ENCODE data around the gene NADK. TPM values are rescaled to one million over a fixed set of nuclear protein-coding genes. Genes with fewer than 3 reads are reported as not detected.
A peak's percentile ranks its signal among the peaks of the same experiment; 100 is the strongest.

Gene NADK
- total RNA-seq, 2 experiments from 2014 or later: 156 to 184 TPM

DNA sequence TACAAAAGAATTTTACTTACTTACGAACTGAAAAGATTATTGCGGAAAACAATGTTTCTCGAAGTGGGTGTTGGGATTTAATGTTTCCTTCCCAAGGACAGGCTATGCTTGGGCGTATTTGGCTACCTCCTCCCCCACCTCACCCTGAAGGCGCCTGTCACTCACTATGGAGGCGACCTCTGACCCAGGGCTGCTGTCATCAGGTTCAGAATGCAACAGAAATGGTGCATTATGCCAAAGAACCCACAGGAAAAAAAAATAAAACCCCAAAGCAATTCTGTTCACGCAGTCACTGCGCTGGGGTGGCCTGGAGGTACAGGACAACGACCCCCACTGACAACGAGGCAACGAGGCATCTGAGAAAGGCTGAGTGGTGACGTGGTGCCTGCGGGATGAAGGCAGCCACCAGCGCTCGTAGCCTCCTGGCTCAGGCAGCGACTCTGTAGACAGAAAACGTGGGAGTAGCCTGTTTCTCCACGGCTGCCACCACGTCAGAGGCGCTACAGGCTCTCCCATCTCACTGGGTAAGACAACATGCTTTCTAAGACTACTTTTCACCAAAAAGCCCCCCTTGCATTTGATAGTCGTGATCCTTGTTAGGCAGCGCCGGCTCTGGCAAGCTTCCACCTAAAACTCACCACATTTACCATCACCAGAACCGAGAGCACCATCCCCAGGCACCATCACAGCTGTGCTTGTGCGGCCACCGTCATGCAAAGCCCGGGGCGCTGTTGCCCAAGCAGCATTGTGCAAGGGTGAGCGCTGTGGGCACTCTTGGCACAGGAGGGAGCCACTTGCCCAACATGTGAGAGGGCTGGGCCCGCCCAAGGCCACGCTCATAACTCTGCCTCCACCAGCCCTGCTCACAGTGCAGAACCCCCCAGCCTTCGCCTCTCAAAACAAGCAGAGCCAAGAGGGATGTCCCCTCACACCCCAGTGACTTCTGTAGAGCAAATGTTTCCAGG is 14.3 kb downstream of the NADK start:
- Histone ChIP-seq H2AFZ (ENCODE audit: low read length) (no peak overlapping the region), H3K9me3 (ENCODE audit: low read length) (peaks cover 7% of the 10 kb centered on the region; the same call in 1 of the 2 replicates), H4K20me1 (ENCODE audit: insufficient read depth, low read length) (peaks cover 18% of the 10 kb centered on the region; the same call in 1 of the 2 replicates), H3K27ac (ENCODE audit: low read depth, low read length, poor library complexity, severe bottlenecking) (no peak overlapping the region), H3K4me3 (ENCODE audit: low read depth, low read length, poor library complexity, severe bottlenecking) (no peak overlapping the region), H3K36me3 (ENCODE audit: insufficient read depth, low read length) (peaks cover 95% of the 10 kb centered on the region), H3K4me2 (ENCODE audit: low read length) (no peak overlapping the region), H3K9me2 (ENCODE audit: insufficient read depth, low read length) (no peaks in the 10 kb centered on the region), H3K79me2 (ENCODE audit: insufficient read depth, low read depth, low read length) (peaks cover 79% of the 10 kb centered on the region), H3K4me1 (ENCODE audit: insufficient read depth, low read length, poor library complexity, severe bottlenecking) (peaks cover 22% of the 10 kb centered on the region)
- BruUV-seq (replicated peaks): no TSS peak
- no peak for TF ChIP-seq EZH2phosphoT487 (IDR thresholded peaks at IDR 0.05; ENCODE audit: borderline replicate concordance, low read depth, low read length)
- no peak for TF ChIP-seq CTCF (conservative IDR thresholded peaks at IDR 0.05; ENCODE audit: low read length)
- no peak for DNase-seq (ENCODE audit: low spot score)
- intact Hi-C loops (cut with micrococcal nuclease; ENCODE audit: unreplicated experiment): no loop called here
- ChIA-PET POLR2A (no interaction called here), CTCF (ENCODE audit: unreplicated experiment) (no interaction called here)

DNA sequence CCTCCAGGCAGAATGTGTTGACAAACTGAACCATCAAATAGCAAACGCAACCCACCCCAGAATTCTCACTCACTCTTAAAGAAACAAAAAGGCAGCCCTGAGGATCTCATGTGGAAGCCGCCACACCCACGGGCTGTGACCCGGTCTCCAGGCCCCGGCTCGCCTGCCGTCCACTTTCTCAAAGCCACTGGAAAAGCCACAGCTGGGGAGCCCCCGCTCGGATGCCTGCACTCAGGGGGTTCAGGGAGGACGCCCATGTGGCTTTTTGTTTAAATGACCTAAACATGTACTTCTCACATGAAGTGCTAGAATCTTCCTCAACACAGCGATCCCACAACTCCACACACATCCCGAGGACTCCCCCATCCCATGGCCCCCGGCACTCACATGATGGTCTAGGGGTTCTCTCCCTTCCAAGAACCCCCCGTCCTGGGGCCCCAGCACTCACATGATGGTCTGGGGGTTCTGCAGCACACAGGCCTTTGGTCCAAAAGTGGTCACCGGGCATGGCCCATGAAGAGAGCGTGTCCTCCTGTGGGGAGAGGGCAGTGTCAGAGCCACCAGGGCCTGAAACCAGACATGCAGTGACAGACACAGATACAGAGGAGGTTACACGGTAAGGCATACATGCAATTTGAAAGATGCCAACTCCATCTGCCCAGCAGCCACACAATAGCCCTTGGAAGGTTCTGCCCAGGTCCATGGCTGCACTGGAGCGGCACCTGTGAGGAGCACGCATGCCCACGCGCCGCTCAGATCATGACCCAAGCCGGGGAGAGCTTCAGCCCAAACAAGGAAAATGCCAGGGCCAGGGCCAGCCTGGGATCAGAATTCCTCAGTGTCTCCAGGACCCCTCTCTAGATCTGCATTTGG is 16.5 kb downstream of the NADK start:
- Histone ChIP-seq H3K79me2 (ENCODE audit: insufficient read depth, low read depth, low read length) (peaks cover 65% of the 10 kb centered on the region), H2AFZ (ENCODE audit: low read length) (no peak overlapping the region), H3K4me2 (ENCODE audit: low read length) (no peak overlapping the region), H3K4me3 (ENCODE audit: low read depth, low read length, poor library complexity, severe bottlenecking) (no peak overlapping the region), H3K4me1 (ENCODE audit: insufficient read depth, low read length, poor library complexity, severe bottlenecking) (peaks cover 22% of the 10 kb centered on the region), H3K9me2 (ENCODE audit: insufficient read depth, low read length) (no peaks in the 10 kb centered on the region), H3K36me3 (ENCODE audit: insufficient read depth, low read length) (peaks cover 95% of the 10 kb centered on the region), H3K27ac (ENCODE audit: low read depth, low read length, poor library complexity, severe bottlenecking) (peak overlapping the region; percentile 60), H3K9me3 (ENCODE audit: low read length) (no peaks in the 10 kb centered on the region), H4K20me1 (ENCODE audit: insufficient read depth, low read length) (peaks cover 13% of the 10 kb centered on the region; the same call in 1 of the 2 replicates)
- BruUV-seq (replicated peaks): no TSS peak
- ChIA-PET CTCF (ENCODE audit: unreplicated experiment) (no interaction called here), POLR2A (no interaction called here)
- TF ChIP-seq CTCF (conservative IDR thresholded peaks at IDR 0.05; ENCODE audit: low read length) (no peak), EZH2phosphoT487 (IDR thresholded peaks at IDR 0.05; ENCODE audit: borderline replicate concordance, low read depth, low read length) (no peak)
- no peak for DNase-seq (ENCODE audit: low spot score)
- intact Hi-C loops (cut with micrococcal nuclease; ENCODE audit: unreplicated experiment): no loop called here

All from OCI-LY7 (cell line).